KMS-11 (cell line): ENCODE data around the gene SLAMF7.
A peak's percentile ranks its signal among the peaks of the same experiment; 100 is the strongest.
"Not testable (repeated sequence)": the region's sequence is repeated elsewhere in the genome, so short reads cannot be mapped to it uniquely, and the experiment has no call there.

Source experiments
- H2AFZ ChIP-seq: fragments of 200-600 bp; sonication (generic); 2 replicates; pipeline ENCODE4 v1.6.1; 2016; ENCODE audit warnings: antibody characterized with exemption, mixed run types, low read depth
- H3K27ac ChIP-seq: fragments of 200-600 bp; sonication (generic); 2 replicates; pipeline ENCODE4 v1.6.1; 2016; ENCODE audit warnings: mild to moderate bottlenecking, mixed run types
- H3K27me3 ChIP-seq: fragments of 200-600 bp; sonication (generic); 2 replicates; pipeline ENCODE4 v1.6.1; 2017; ENCODE audit warnings: mild to moderate bottlenecking, low read depth, mixed run types, moderate library complexity; ENCODE audit not compliant: insufficient read depth
- H3K36me3 ChIP-seq: fragments of 200-600 bp; sonication (generic); 2 replicates; pipeline ENCODE4 v1.6.1; 2017; ENCODE audit warnings: mild to moderate bottlenecking, mixed run types; ENCODE audit not compliant: insufficient read depth
- H3K4me1 ChIP-seq: fragments of 200-600 bp; sonication (generic); 2 replicates; pipeline ENCODE4 v1.6.1; 2016; ENCODE audit warnings: mild to moderate bottlenecking, low read depth, mixed run types; ENCODE audit not compliant: poor library complexity, severe bottlenecking
- H3K4me2 ChIP-seq: fragments of 200-600 bp; sonication (generic); 2 replicates; pipeline ENCODE4 v1.7.0; 2016; ENCODE audit warnings: mild to moderate bottlenecking, mixed run types
- H3K4me3 ChIP-seq: fragments of 200-600 bp; sonication (generic); IDR thresholded peaks from 2 replicates; pipeline ENCODE4 v1.6.1; 2017; ENCODE audit warnings: low read depth, low read length, mixed read lengths; ENCODE audit not compliant: insufficient read depth
- H3K79me2 ChIP-seq: fragments of 200-600 bp; sonication (generic); 2 replicates; pipeline ENCODE4 v1.6.1; 2016; ENCODE audit warnings: low read depth, mixed run types; ENCODE audit not compliant: insufficient read depth
- H3K9ac ChIP-seq: fragments of 200-600 bp; sonication (generic); 2 replicates; pipeline ENCODE4 v1.6.1; 2016; ENCODE audit warnings: mild to moderate bottlenecking, mixed run types
- H4K20me1 ChIP-seq: fragments of 200-600 bp; sonication (generic); 2 replicates; pipeline ENCODE4 v1.6.1; 2016; ENCODE audit warnings: mild to moderate bottlenecking, mixed run types; ENCODE audit not compliant: insufficient read depth
- CTCF ChIP-seq: fragments of 200-600 bp; sonication (generic); conservative IDR thresholded peaks from 2 replicates; pipeline ENCODE4 v1.6.1; 2017; ENCODE audit warnings: low read depth, mild to moderate bottlenecking, antibody characterized with exemption, low read length, moderate library complexity, mixed read lengths

The SLAMF7 gene

GRCh38 chr1:160781914-160782689, 43.1 kb downstream of the SLAMF7 start:
- peak overlapping the region; percentile 84 for H3K27ac ChIP-seq
- no peaks in the 10 kb centered on the region for H3K36me3 ChIP-seq
- peaks cover 43% of the 10 kb centered on the region for H3K4me1 ChIP-seq
- 0 out of 2 replicates have a peak, but pooled peaks have one; percentile 33 for TF ChIP-seq CTCF
- H3K9ac ChIP-seq, result peak overlapping the region; percentile 51; the same call in 1 of the 2 replicates
- peak overlapping the region; percentile 96 for H3K4me3 ChIP-seq
- peak overlapping the region; percentile 59 for H3K4me2 ChIP-seq
- H3K79me2 ChIP-seq, result no peaks in the 10 kb centered on the region
- H4K20me1 ChIP-seq, result no peaks in the 10 kb centered on the region
- H3K27me3 ChIP-seq, result no peaks in the 10 kb centered on the region
- peak overlapping the region; percentile 49 for H2AFZ ChIP-seq

GRCh38 chr1:160782988-160783765, 44.1 kb downstream of the SLAMF7 start:
- H3K9ac ChIP-seq, result peak overlapping the region; percentile 51; the same call in 1 of the 2 replicates
- not testable (repeated sequence) for H3K4me3 ChIP-seq

GRCh38 chr1:160789051-160789701, 50.1 kb downstream of the SLAMF7 start:
- H3K4me3 ChIP-seq, result no peak overlapping the region
- H3K36me3 ChIP-seq, result no peaks in the 10 kb centered on the region
- H3K27ac ChIP-seq, result no peak overlapping the region
- TF ChIP-seq CTCF, result no peak
- H3K4me1 ChIP-seq, result peaks cover 11% of the 10 kb centered on the region
- H3K9ac ChIP-seq, result no peak overlapping the region
- H2AFZ ChIP-seq, result no peak overlapping the region
- no peaks in the 10 kb centered on the region for H3K79me2 ChIP-seq
- H3K27me3 ChIP-seq, result no peaks in the 10 kb centered on the region
- H3K4me2 ChIP-seq, result no peak overlapping the region
- H4K20me1 ChIP-seq, result no peaks in the 10 kb centered on the region

More at GRCh38 chr1:160782988-160783765, 44.1 kb downstream of the SLAMF7 start:
- H3K4me1 ChIP-seq, result peaks cover 35% of the 10 kb centered on the region
- not testable (repeated sequence) for H4K20me1 ChIP-seq, H3K79me2 ChIP-seq, H3K27me3 ChIP-seq, H3K36me3 ChIP-seq
- peak overlapping the region; percentile 84 for H3K27ac ChIP-seq
- H3K4me2 ChIP-seq, result peak overlapping the region; percentile 59
- H2AFZ ChIP-seq, result peak overlapping the region; percentile 49; the same call in 1 of the 2 replicates

GRCh38 chr1:160789702-160790611, 50.9 kb downstream of the SLAMF7 start:
- TF ChIP-seq CTCF, result no peak
- Histone ChIP-seq H4K20me1 (no peaks in the 10 kb centered on the region), H3K27me3 (no peaks in the 10 kb centered on the region), H2AFZ (no peak overlapping the region), H3K4me1 (peaks cover 19% of the 10 kb centered on the region), H3K36me3 (no peaks in the 10 kb centered on the region), H3K4me2 (no peak overlapping the region), H3K4me3 (no peak overlapping the region), H3K79me2 (no peaks in the 10 kb centered on the region), H3K9ac (no peak overlapping the region), H3K27ac (no peak overlapping the region)
